HepG2 (cell line): ENCODE results near the gene DIAPH1. TPM values are rescaled to one million over a fixed set of nuclear protein-coding genes. Genes with fewer than 3 reads are reported as not detected.

Source experiments
- ARNTL ChIP-seq: sonication (generic); formaldehyde crosslinking; IDR thresholded peaks from 2 replicates; pipeline ENCODE4 v1.4.0; 2020; ENCODE audit warnings: mild to moderate bottlenecking, missing genetic modification reagents
- ATF7 ChIP-seq, 2 experiments: fragments of 450-650 bp in 1 of 2; sonication (generic) in 1 of 2; formaldehyde crosslinking in 1 of 2; IDR thresholded peaks; 2 replicates each; pipeline versions ENCODE4 v1.4.0 to v1.6.1; 2016 to 2020; ENCODE audit warnings: antibody characterized with exemption in 1 of 2, mild to moderate bottlenecking in 1 of 2, missing genetic modification reagents in 1 of 2
- CREB1 ChIP-seq, 2 experiments: fragments of 450-650 bp in 1 of 2; IDR thresholded peaks; 2 replicates each; pipeline ENCODE4 v1.6.1; 2016 to 2017; ENCODE audit warnings: control low read depth in 1 of 2, mild to moderate bottlenecking in 1 of 2, missing compliant biosample characterization in 1 of 2, missing genetic modification characterization in 1 of 2
- DRAP1 ChIP-seq: IDR thresholded peaks from 2 replicates; pipeline ENCODE4 v1.6.1; 2016; ENCODE audit warnings: missing genetic modification reagents, missing compliant biosample characterization
- ETV5 ChIP-seq: IDR thresholded peaks from 2 replicates; pipeline ENCODE4 v1.6.1; 2018; ENCODE audit warnings: missing biosample characterization, missing genetic modification reagents, inconsistent platforms, borderline replicate concordance
- GABPB1 ChIP-seq: IDR thresholded peaks from 2 replicates; pipeline ENCODE4 v1.6.1; 2016; ENCODE audit warnings: mild to moderate bottlenecking, missing genetic modification reagents, moderate library complexity, missing compliant biosample characterization
- GATA4 ChIP-seq: sonication (generic); IDR thresholded peaks from 2 replicates; pipeline ENCODE4 v1.6.1; 2016; ENCODE audit warnings: antibody characterized with exemption, low read depth, borderline replicate concordance
- HIVEP1 ChIP-seq: sonication (generic); formaldehyde crosslinking; IDR thresholded peaks from 2 replicates; pipeline ENCODE4 v1.4.0; 2020; ENCODE audit warnings: mild to moderate bottlenecking, missing genetic modification reagents
- HMGA1 ChIP-seq: sonication (generic); formaldehyde crosslinking; conservative IDR thresholded peaks from 2 replicates; pipeline ENCODE4 v1.4.0; 2020; ENCODE audit warnings: missing genetic modification reagents
- IRF2 ChIP-seq: IDR thresholded peaks from 2 replicates; pipeline ENCODE4 v1.6.1; 2018; ENCODE audit warnings: missing genetic modification reagents, missing compliant biosample characterization
- KDM5B ChIP-seq: sonication (generic); formaldehyde crosslinking; IDR thresholded peaks from 2 replicates; pipeline ENCODE4 v1.4.0; 2020; ENCODE audit warnings: missing genetic modification reagents, mild to moderate bottlenecking, borderline replicate concordance
- MYPOP ChIP-seq: sonication (generic); formaldehyde crosslinking; IDR thresholded peaks from 2 replicates; pipeline ENCODE4 v1.8.1; 2023; ENCODE audit warnings: mild to moderate bottlenecking, moderate library complexity, missing genetic modification reagents
- PAXIP1 ChIP-seq: sonication (generic); formaldehyde crosslinking; conservative IDR thresholded peaks from 2 replicates; pipeline ENCODE4 v1.4.0; 2020; ENCODE audit warnings: mild to moderate bottlenecking, missing genetic modification reagents, moderate library complexity
- PHF8 ChIP-seq: sonication (generic); formaldehyde crosslinking; IDR thresholded peaks from 2 replicates; pipeline ENCODE4 v1.5.0; 2020; ENCODE audit warnings: missing genetic modification reagents
- TBX2 ChIP-seq: sonication (generic); formaldehyde crosslinking; IDR thresholded peaks from 2 replicates; pipeline ENCODE4 v1.5.0; 2020; ENCODE audit warnings: missing genetic modification reagents, mild to moderate bottlenecking, borderline replicate concordance
- THAP8 ChIP-seq: sonication (generic); formaldehyde crosslinking; IDR thresholded peaks from 2 replicates; pipeline ENCODE4 v1.5.1; 2020; ENCODE audit warnings: missing genetic modification reagents, mild to moderate bottlenecking, borderline replicate concordance
- ZMYM2 ChIP-seq: sonication (generic); formaldehyde crosslinking; IDR thresholded peaks from 2 replicates; pipeline ENCODE4 v1.8.0; 2022; ENCODE audit warnings: mild to moderate bottlenecking, missing genetic modification reagents
- ZNF574 ChIP-seq: sonication (generic); formaldehyde crosslinking; IDR thresholded peaks from 2 replicates; pipeline ENCODE4 v1.4.0; 2020; ENCODE audit warnings: missing genetic modification reagents
- ZNF792 ChIP-seq: IDR thresholded peaks from 2 replicates; pipeline ENCODE4 v1.6.1; 2016
- polyA plus RNA-seq, 8 experiments: library from polyadenylated mRNA; depleted of rRNA in 3 of 8; stranded (reverse) in 7 of 8; unstranded in 1 of 8; fragments of >200 nt; fragmentation: Illumina TruSeq in 4 of 8; extraction: Trizol in 4 of 8; gene quantifications; 2 replicates each; pipeline versions ENCODE4 v1.2.1 to v1.2.3, GENCODE V29; 2011 to 2016; ENCODE audit warnings: low read depth in 4 of 8, missing spikeins in 1 of 8, mixed read lengths in 1 of 8; ENCODE audit not compliant: insufficient read depth in 1 of 8
- total RNA-seq, 5 experiments: library from RNA; depleted of rRNA; stranded (reverse); fragments of >200 nt; fragmentation: Illumina TruSeq; extraction: Trizol; gene quantifications; 2 replicates each; pipeline ENCODE4 v1.2.3, GENCODE V29; 2016; ENCODE audit warnings: low read depth in 1 of 5

DIAPH1 gene
- total and polyA plus RNA-seq, 2 of the 13 experiments (the other 11 are each of a cell fraction or from before 2014, with no cell fraction given) = 25.1 to 33.9 TPM

- TF ChIP-seq HIVEP1 (peak; percentile 70; the same call in 1 of the 2 replicates), PAXIP1 (CRISPR knock-in tag) (peak; percentile 37; the same call in 1 of the 2 replicates), TBX2 (CRISPR knock-in tag) (peak; percentile 54; the same call in 1 of the 2 replicates), CREB1 (IDR thresholded peaks at IDR 0.05) (no peak), CREB1 (CRISPR knock-in tag; IDR thresholded peaks at IDR 0.05) (no peak), ATF7 (IDR thresholded peaks at IDR 0.05) (no peak), ATF7 (CRISPR knock-in tag; IDR thresholded peaks at IDR 0.05) (no peak), ARNTL (no peak), PHF8 (CRISPR knock-in tag) (peak; percentile 63), DRAP1 (CRISPR knock-in tag) (peak; percentile 42; the same call in 1 of the 2 replicates), ZNF792 (0 out of 2 replicates have a peak, but pooled peaks have one; percentile 44), ETV5 (peak; percentile 64; the same call in 1 of the 2 replicates), KDM5B (CRISPR knock-in tag) (peak; percentile 44; the same call in 1 of the 2 replicates), GATA4 (0 out of 2 replicates have a peak, but pooled peaks have one; percentile 36), IRF2 (CRISPR knock-in tag) (0 out of 2 replicates have a peak, but pooled peaks have one; percentile 28), ZMYM2 (no peak), GABPB1 (peak; percentile 72), HMGA1 (no peak), THAP8 (no peak), ZNF574 (CRISPR knock-in tag) (peak; percentile 43; the same call in 1 of the 2 replicates), MYPOP (CRISPR knock-in tag) (0 out of 2 replicates have a peak, but pooled peaks have one; percentile 26)
Measured at GRCh38 chr5:141650851-141651727, 32.3 kb upstream of the DIAPH1 start, which contains the start of gene FCHSD1 (continued).
